Hematopoietic multipotent progenitor cell treated with erythropoietin and hydrocortisone succinate and interleukin-3 and kit ligand, for 6 days (in vitro differentiated cells): ENCODE measurements around the gene TICAM1.
"Not testable (repeated sequence)": the region's sequence is repeated elsewhere in the genome, so short reads cannot be mapped to it uniquely, and the experiment has no call there.

ENCODE experiments used
- DNase-seq: peaks from one replicate; pipeline ENCODE4 v3.0.0-alpha.2; 2015

Gene TICAM1

GRCh38 chr19:4844348-4845179, 13.1 kb upstream of the TICAM1 start:
- no peak for DNase-seq

- no peak for DNase-seq
Observed at GRCh38 chr19:4843647-4843965, 12.1 kb upstream of the TICAM1 start.

- no peak for DNase-seq
Observed at GRCh38 chr19:4839192-4839591, 7.7 kb upstream of the TICAM1 start.

- DNase-seq, result no peak
Observed at GRCh38 chr19:4832776-4833175, 1.3 kb upstream of the TICAM1 start.

GRCh38 chr19:4831979-4832340, 448 bp upstream of the TICAM1 start:
- DNase-seq, result not testable (repeated sequence)

GRCh38 chr19:4830768-4831265, 695 bp downstream of the TICAM1 start:
- no peak for DNase-seq

- no peak for DNase-seq
Observed at GRCh38 chr19:4830332-4830731, 1.2 kb downstream of the TICAM1 start.

- peak; percentile 62 for DNase-seq
Observed at GRCh38 chr19:4829001-4829712, 2.4 kb downstream of the TICAM1 start.

GRCh38 chr19:4823577-4823976, 7.9 kb downstream of the TICAM1 start:
- no peak for DNase-seq

GRCh38 chr19:4822354-4822753, 9.2 kb downstream of the TICAM1 start:
- DNase-seq, result not testable (repeated sequence)

- DNase-seq, result no peak
Observed at GRCh38 chr19:4821265-4821664, 10.2 kb downstream of the TICAM1 start.

GRCh38 chr19:4817467-4818277, 13.8 kb downstream of the TICAM1 start:
- no peak for DNase-seq

GRCh38 chr19:4816950-4817278, 14.6 kb downstream of the TICAM1 start:
- DNase-seq, result no peak

GRCh38 chr19:4816202-4816949, 15.1 kb downstream of the TICAM1 start:
- no peak for DNase-seq

- peak; percentile 99 for DNase-seq
Observed at GRCh38 chr19:4815426-4816201, 15.9 kb downstream of the TICAM1 start.

- no peak for DNase-seq
Observed at GRCh38 chr19:4814625-4815425, 16.7 kb downstream of the TICAM1 start.

- peak; percentile 82 for DNase-seq
Observed at GRCh38 chr19:4811328-4812131, 20.0 kb downstream of the TICAM1 start.

- peak; percentile 55 for DNase-seq
Observed at GRCh38 chr19:4807188-4807587, 24.3 kb downstream of the TICAM1 start.

- no peak for DNase-seq
Observed at GRCh38 chr19:4806384-4806783, 25.1 kb downstream of the TICAM1 start.

- not testable (repeated sequence) for DNase-seq
Observed at GRCh38 chr19:4805140-4805539, 26.4 kb downstream of the TICAM1 start.
